H9 (cell line): ENCODE measurements around the gene MICA. TPM values are rescaled to one million over a fixed set of nuclear protein-coding genes. Genes with fewer than 3 reads are reported as not detected.
"Not testable (repeated sequence)": the region's sequence is repeated elsewhere in the genome, so short reads cannot be mapped to it uniquely, and the experiment has no call there.

Experiments used
- DNase-seq: peaks from one replicate; pipeline ENCODE4 v3.0.0-alpha.2; 2017
- H2AFZ ChIP-seq: one replicate; pipeline ENCODE4 v1.6.1; 2013; ENCODE audit warnings: mild to moderate bottlenecking, low read length, control low read depth, moderate library complexity
- H2AK5ac ChIP-seq: 2 replicates; pipeline ENCODE4 v1.6.1; 2013; ENCODE audit warnings: low read length, control low read depth, mixed read lengths; ENCODE audit not compliant: insufficient read length
- H2BK120ac ChIP-seq: one replicate; pipeline ENCODE4 v1.6.1; 2013; ENCODE audit warnings: low read depth, mild to moderate bottlenecking, low read length, control low read depth, inconsistent platforms; ENCODE audit not compliant: poor library complexity, severe bottlenecking
- H2BK12ac ChIP-seq: 2 replicates; pipeline ENCODE4 v1.6.1; 2013; ENCODE audit warnings: low read length, control low read depth, mixed read lengths, low read depth; ENCODE audit not compliant: insufficient read length
- H2BK15ac ChIP-seq: 2 replicates; pipeline ENCODE4 v1.6.1; 2013; ENCODE audit warnings: low read depth, low read length, control low read depth
- H2BK20ac ChIP-seq: one replicate; pipeline ENCODE4 v1.6.1; 2013; ENCODE audit warnings: low read depth, mild to moderate bottlenecking, low read length, control low read depth, inconsistent platforms; ENCODE audit not compliant: poor library complexity, severe bottlenecking
- H2BK5ac ChIP-seq: 2 replicates; pipeline ENCODE4 v1.6.1; 2013; ENCODE audit warnings: low read length, control low read depth, mixed read lengths; ENCODE audit not compliant: insufficient read length
- H3K14ac ChIP-seq: 2 replicates; pipeline ENCODE4 v1.6.1; 2013; ENCODE audit warnings: low read length, control low read depth; ENCODE audit not compliant: insufficient read depth
- H3K18ac ChIP-seq: 2 replicates; pipeline ENCODE4 v1.6.1; 2013; ENCODE audit warnings: low read depth, mild to moderate bottlenecking, mixed read lengths, low read length, control low read depth; ENCODE audit not compliant: insufficient read length
- H3K23ac ChIP-seq: 2 replicates; pipeline ENCODE4 v1.6.1; 2013; ENCODE audit warnings: low read length, control low read depth, mixed read lengths, low read depth; ENCODE audit not compliant: insufficient read length
- H3K23me2 ChIP-seq: 2 replicates; pipeline ENCODE4 v1.6.1; 2013; ENCODE audit warnings: low read depth, mild to moderate bottlenecking, mixed read lengths, low read length, control low read depth; ENCODE audit not compliant: insufficient read length, poor library complexity, severe bottlenecking
- H3K27ac ChIP-seq: 2 replicates; pipeline ENCODE4 v1.5.1; 2013; ENCODE audit warnings: low read length, control low read depth, mixed read lengths, low read depth; ENCODE audit not compliant: insufficient read length
- H3K27me3 ChIP-seq: 2 replicates; pipeline ENCODE4 v1.6.1; 2013; ENCODE audit warnings: low read length, control low read depth, inconsistent platforms; ENCODE audit not compliant: insufficient read depth
- H3K4ac ChIP-seq: 2 replicates; pipeline ENCODE4 v1.6.1; 2013; ENCODE audit warnings: low read depth, mild to moderate bottlenecking, control low read depth, inconsistent platforms, low read length, moderate library complexity
- H3K4me1 ChIP-seq: 2 replicates; pipeline ENCODE4 v1.6.1; 2013; ENCODE audit warnings: low read length, control low read depth, inconsistent platforms; ENCODE audit not compliant: insufficient read depth
- H3K4me2 ChIP-seq: 2 replicates; pipeline ENCODE4 v1.6.1; 2013; ENCODE audit warnings: low read length, control low read depth, mixed read lengths; ENCODE audit not compliant: insufficient read length, insufficient read depth
- H3K56ac ChIP-seq: 2 replicates; pipeline ENCODE4 v1.6.1; 2013; ENCODE audit warnings: low read depth, mild to moderate bottlenecking, mixed read lengths, low read length, control low read depth; ENCODE audit not compliant: insufficient read length
- H3K79me1 ChIP-seq: 2 replicates; pipeline ENCODE4 v1.6.1; 2013; ENCODE audit warnings: low read depth, mild to moderate bottlenecking, moderate library complexity, low read length, control low read depth, inconsistent platforms; ENCODE audit not compliant: insufficient read depth, poor library complexity, severe bottlenecking
- H3K79me2 ChIP-seq: 2 replicates; pipeline ENCODE4 v1.6.1; 2013; ENCODE audit warnings: low read length, control low read depth, inconsistent platforms; ENCODE audit not compliant: insufficient read depth
- H3K9ac ChIP-seq: 2 replicates; pipeline ENCODE4 v1.6.1; 2013; ENCODE audit warnings: low read length, control low read depth, mixed read lengths; ENCODE audit not compliant: insufficient read length; ENCODE audit errors: extremely low read depth
- H3K9me3 ChIP-seq: one replicate; pipeline ENCODE4 v1.6.1; 2013; ENCODE audit warnings: low read depth, low read length, inconsistent platforms; ENCODE audit not compliant: control insufficient read depth
- H3T11ph ChIP-seq: one replicate; pipeline ENCODE4 v1.6.1; 2013; ENCODE audit warnings: mild to moderate bottlenecking, low read length, control low read depth, inconsistent platforms
- H4K20me1 ChIP-seq: one replicate; pipeline ENCODE4 v1.6.1; 2013; ENCODE audit not compliant: control insufficient read depth, insufficient read length, insufficient read depth
- H4K5ac ChIP-seq: 2 replicates; pipeline ENCODE4 v1.6.1; 2013; ENCODE audit warnings: low read depth, mild to moderate bottlenecking, mixed read lengths, low read length, control low read depth; ENCODE audit not compliant: insufficient read length
- H4K8ac ChIP-seq: replicated peaks from 2 replicates; pipeline ENCODE4 v1.6.1; 2013; ENCODE audit warnings: low read length, control low read depth, mixed read lengths, low read depth; ENCODE audit not compliant: insufficient read length
- H4K91ac ChIP-seq: 2 replicates; pipeline ENCODE4 v1.6.1; 2013; ENCODE audit warnings: low read depth, mild to moderate bottlenecking, moderate library complexity, mixed read lengths, low read length, control low read depth; ENCODE audit not compliant: insufficient read length
- H3K27ac Mint-ChIP-seq, 3 experiments: 2 replicates in 2 of 3; 3 replicates in 1 of 3; pipeline ENCODE4 v1.8.0; 2020 to 2021; ENCODE audit warnings: mixed read lengths in 3 of 3, mild to moderate bottlenecking in 1 of 3, moderate library complexity in 1 of 3
- H3K27me3 Mint-ChIP-seq: 2 replicates; pipeline ENCODE4 v1.8.0; 2021; ENCODE audit warnings: low read depth, mild to moderate bottlenecking, moderate library complexity, mixed read lengths
- H3K36me3 Mint-ChIP-seq, 3 experiments: 2 replicates in 2 of 3; 3 replicates in 1 of 3; pipeline ENCODE4 v1.8.0; 2020 to 2021; ENCODE audit warnings: low read depth in 3 of 3, mixed read lengths in 3 of 3; ENCODE audit not compliant: insufficient read depth in 1 of 3
- H3K4me1 Mint-ChIP-seq, 2 experiments: 2 replicates each; pipeline ENCODE4 v1.8.0; 2020; ENCODE audit warnings: mixed read lengths in 2 of 2
- H3K4me3 Mint-ChIP-seq, 2 experiments: 2 replicates in 1 of 2; 3 replicates in 1 of 2; pipeline ENCODE4 v1.8.0; 2020 to 2021; ENCODE audit warnings: mild to moderate bottlenecking in 2 of 2, mixed read lengths in 2 of 2, moderate library complexity in 1 of 2
- H3K9me3 Mint-ChIP-seq, 2 experiments: 2 replicates in 1 of 2; 3 replicates in 1 of 2; pipeline ENCODE4 v1.8.0; 2020; ENCODE audit warnings: mild to moderate bottlenecking in 2 of 2, mixed read lengths in 2 of 2, moderate library complexity in 1 of 2
- WGBS: extraction: QIAGEN DNeasy Blood & Tissue Kit; methylation state at CpG from one replicate; pipeline ENCODE4 v1.1.7; 2013; ENCODE audit warnings: missing lambda C conversion rate, low lambda C conversion rate, mixed read lengths; ENCODE audit not compliant: insufficient read length; ENCODE audit errors: extremely low coverage; 5-methylcytosine and 5-hydroxymethylcytosine counted together
- total RNA-seq: library from RNA; stranded (reverse); gene quantifications from 2 replicates; pipeline ENCODE4 v1.2.1, GENCODE V29; 2021
- TF ChIP-seq, protein P1 (sequence below): fragments of 200-600 bp; sonication (generic); conservative IDR thresholded peaks from 3 replicates; pipeline ENCODE4 v1.8.0; 2021; ENCODE audit warnings: antibody characterized with exemption, mild to moderate bottlenecking

MICA gene
- total RNA-seq, 1 experiment from 2014 or later = 8.5 TPM

DNA sequence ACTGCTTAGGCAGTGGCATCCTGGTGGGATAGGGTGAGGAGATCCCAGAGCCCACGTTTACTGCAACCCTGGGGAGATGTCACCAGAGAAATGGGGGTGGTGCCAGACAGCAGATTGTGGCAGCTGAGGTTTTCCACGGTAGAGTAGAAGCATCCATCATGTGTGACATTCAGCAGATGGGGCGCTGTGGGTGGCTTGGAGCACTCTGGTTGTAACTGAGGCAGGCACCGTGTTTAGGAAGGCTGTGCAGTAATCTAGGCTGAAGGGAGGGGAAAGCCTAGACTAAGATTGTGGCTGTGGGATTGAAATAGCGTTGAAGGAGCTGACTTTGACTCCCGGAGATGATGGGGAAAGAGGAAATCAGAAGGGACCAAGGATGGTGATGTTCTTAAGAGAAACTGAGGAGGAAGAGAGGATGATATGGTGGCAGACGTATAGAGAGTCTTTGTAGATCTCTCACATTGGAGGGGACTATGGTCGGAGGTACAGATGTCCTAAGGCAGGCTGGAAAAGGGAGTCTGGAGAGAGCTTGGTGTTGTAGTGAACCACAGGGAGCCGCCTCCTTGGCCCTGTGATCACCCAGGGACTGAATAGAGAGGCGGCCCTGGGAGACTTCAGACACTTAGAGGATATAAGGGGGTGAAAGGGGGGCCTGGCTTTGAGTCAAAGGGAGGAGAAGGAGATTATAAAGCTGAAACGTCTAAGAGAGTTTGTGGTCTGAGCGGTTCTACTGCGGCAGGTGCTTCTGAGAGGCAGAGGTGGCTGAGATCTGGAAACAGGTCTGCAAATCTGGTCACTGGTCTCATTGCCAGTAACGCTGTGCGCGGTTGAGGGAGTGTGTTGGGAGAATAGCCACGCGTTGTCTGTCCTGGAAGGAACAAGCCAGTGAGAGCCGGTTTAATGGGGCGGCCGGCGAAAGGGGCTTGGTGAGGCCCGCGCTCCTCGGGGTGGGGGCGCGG lies 792 bp upstream of the MICA start:
- no peak overlapping the region for H2AK5ac ChIP-seq
- H4K5ac ChIP-seq = no peak overlapping the region
- peaks cover 4% of the 10 kb centered on the region; the same call in 1 of the 2 replicates for H3K27me3 ChIP-seq
- no peak overlapping the region for H3K9ac ChIP-seq
- H3K23me2 ChIP-seq = peaks cover 15% of the 10 kb centered on the region
- no peaks in the 10 kb centered on the region for H3K79me1 ChIP-seq
- TF ChIP-seq, protein P1, sequence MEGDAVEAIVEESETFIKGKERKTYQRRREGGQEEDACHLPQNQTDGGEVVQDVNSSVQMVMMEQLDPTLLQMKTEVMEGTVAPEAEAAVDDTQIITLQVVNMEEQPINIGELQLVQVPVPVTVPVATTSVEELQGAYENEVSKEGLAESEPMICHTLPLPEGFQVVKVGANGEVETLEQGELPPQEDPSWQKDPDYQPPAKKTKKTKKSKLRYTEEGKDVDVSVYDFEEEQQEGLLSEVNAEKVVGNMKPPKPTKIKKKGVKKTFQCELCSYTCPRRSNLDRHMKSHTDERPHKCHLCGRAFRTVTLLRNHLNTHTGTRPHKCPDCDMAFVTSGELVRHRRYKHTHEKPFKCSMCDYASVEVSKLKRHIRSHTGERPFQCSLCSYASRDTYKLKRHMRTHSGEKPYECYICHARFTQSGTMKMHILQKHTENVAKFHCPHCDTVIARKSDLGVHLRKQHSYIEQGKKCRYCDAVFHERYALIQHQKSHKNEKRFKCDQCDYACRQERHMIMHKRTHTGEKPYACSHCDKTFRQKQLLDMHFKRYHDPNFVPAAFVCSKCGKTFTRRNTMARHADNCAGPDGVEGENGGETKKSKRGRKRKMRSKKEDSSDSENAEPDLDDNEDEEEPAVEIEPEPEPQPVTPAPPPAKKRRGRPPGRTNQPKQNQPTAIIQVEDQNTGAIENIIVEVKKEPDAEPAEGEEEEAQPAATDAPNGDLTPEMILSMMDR = no peak
- H3K4ac ChIP-seq = no peak overlapping the region
- no peak overlapping the region for H3K56ac ChIP-seq
- peaks cover 16% of the 10 kb centered on the region; the same call in 1 of the 2 replicates for H3K79me2 ChIP-seq
- Mint-ChIP-seq H3K4me3 (peak overlapping the region; percentile 93 to 94), H3K9me3 (peaks cover 7 to 16% of the 10 kb centered on the region in 2 experiments), H3K4me1 (peaks cover 47 to 50% of the 10 kb centered on the region in 2 experiments), H3K36me3 (peaks cover 2 to 5% (median 3%) of the 10 kb centered on the region in 3 experiments; a peak in 6 of 7 replicates), H3K27me3 (peaks cover 37% of the 10 kb centered on the region), H3K27ac (peak overlapping the region in 2 of 3 experiments; percentile 65 to 68; a peak in 3 of 7 replicates)
- H3K27ac ChIP-seq = no peak overlapping the region
- no peak overlapping the region for H4K91ac ChIP-seq
- no peaks in the 10 kb centered on the region for H3K9me3 ChIP-seq
- peaks cover 5% of the 10 kb centered on the region; the same call in 1 of the 2 replicates for H3K4me1 ChIP-seq
- H4K8ac ChIP-seq = no peak overlapping the region
- no peak overlapping the region for H3T11ph ChIP-seq
- no peak overlapping the region for H2BK120ac ChIP-seq
- no CpG with 5 or more reads among the region's 27 CpGs for WGBS
- no peak overlapping the region for H2AFZ ChIP-seq
- no peak overlapping the region for H2BK12ac ChIP-seq
- no peak overlapping the region for H3K23ac ChIP-seq
- DNase-seq = no peak
- no peak overlapping the region for H2BK20ac ChIP-seq
- peak overlapping the region; percentile 72; the same call in 1 of the 2 replicates for H3K14ac ChIP-seq
- no peaks in the 10 kb centered on the region for H4K20me1 ChIP-seq
- H2BK15ac ChIP-seq = no peak overlapping the region
- H2BK5ac ChIP-seq = no peak overlapping the region
- H3K18ac ChIP-seq = peak overlapping the region; percentile 67
- peak overlapping the region; percentile 61 for H3K4me2 ChIP-seq

GRCh38 chr6:31404061-31404364 lies 618 bp downstream of the MICA start:
- H2BK120ac ChIP-seq, H3K56ac ChIP-seq, H3K18ac ChIP-seq, H3K27ac ChIP-seq, H3K14ac ChIP-seq, H2AK5ac ChIP-seq, H3K36me3 Mint-ChIP-seq, H4K8ac ChIP-seq, H2BK20ac ChIP-seq, H4K5ac ChIP-seq, H3K23ac ChIP-seq, H3K9me3 ChIP-seq, H3K9me3 Mint-ChIP-seq, H2BK15ac ChIP-seq, H3K4ac ChIP-seq, H3T11ph ChIP-seq, H3K79me1 ChIP-seq, H2BK12ac ChIP-seq, H4K91ac ChIP-seq, H2AFZ ChIP-seq, H4K20me1 ChIP-seq, H3K4me1 ChIP-seq, H3K27me3 ChIP-seq, H2BK5ac ChIP-seq, DNase-seq: not testable (repeated sequence)
- WGBS = no CpG with 5 or more reads among the region's 13 CpGs
- Mint-ChIP-seq H3K27me3 (peaks cover 33% of the 10 kb centered on the region), H3K4me3 (peak overlapping the region; percentile 93 to 94), H3K27ac (peak overlapping the region in 1 of 3 experiments; percentile 92; a peak in 2 of 7 replicates), H3K4me1 (peaks cover 47 to 50% of the 10 kb centered on the region in 2 experiments)
- Histone ChIP-seq H3K23me2 (peaks cover 15% of the 10 kb centered on the region), H3K4me2 (peak overlapping the region; percentile 61), H3K79me2 (peaks cover 24% of the 10 kb centered on the region; the same call in 1 of the 2 replicates), H3K9ac (peak overlapping the region; percentile 71)
